Glutamatergic neuron (in vitro differentiated cells): ENCODE data around the gene MTHFD1L. TPM values are rescaled to one million over a fixed set of nuclear protein-coding genes. Genes with fewer than 3 reads are reported as not detected.

Source experiments
- DNase-seq: peaks from one replicate; pipeline ENCODE4 v3.0.0; 2022
- H3K27ac Mint-ChIP-seq: one replicate; pipeline ENCODE4 v1.8.0; 2020; ENCODE audit warnings: mild to moderate bottlenecking, mixed read lengths, inconsistent platforms; ENCODE audit not compliant: unreplicated experiment
- H3K27me3 Mint-ChIP-seq: one replicate; pipeline ENCODE4 v1.8.0; 2020; ENCODE audit warnings: mild to moderate bottlenecking, moderate library complexity, mixed read lengths, inconsistent platforms; ENCODE audit not compliant: unreplicated experiment
- H3K36me3 Mint-ChIP-seq: one replicate; pipeline ENCODE4 v1.8.0; 2020; ENCODE audit warnings: mild to moderate bottlenecking, mixed read lengths, inconsistent platforms; ENCODE audit not compliant: unreplicated experiment
- H3K4me1 Mint-ChIP-seq: one replicate; pipeline ENCODE4 v1.8.0; 2020; ENCODE audit warnings: mild to moderate bottlenecking, low read depth, mixed read lengths, inconsistent platforms; ENCODE audit not compliant: unreplicated experiment
- H3K4me3 Mint-ChIP-seq: one replicate; pipeline ENCODE4 v1.8.0; 2020; ENCODE audit warnings: mild to moderate bottlenecking, mixed read lengths, inconsistent platforms; ENCODE audit not compliant: unreplicated experiment
- H3K9me3 Mint-ChIP-seq: one replicate; pipeline ENCODE4 v1.8.0; 2020; ENCODE audit warnings: mild to moderate bottlenecking, moderate library complexity, mixed read lengths, inconsistent platforms; ENCODE audit not compliant: unreplicated experiment
- CTCF ChIP-seq: fragments of 200-600 bp; sonication (generic); IDR thresholded peaks from one replicate; pipeline ENCODE4 v1.5.0; 2021; ENCODE audit not compliant: partially characterized antibody, unreplicated experiment
- total RNA-seq: library from RNA; stranded (reverse); fragmentation: NEBNext Ultra II Directional; extraction: Animal tissue kit (Norgen Biotek cat#: 25700); gene quantifications from one replicate; pipeline ENCODE4 v1.2.1, GENCODE V29; 2021; ENCODE audit not compliant: unreplicated experiment

MTHFD1L gene
- total RNA-seq, 1 donor from 2014 or later = 35.9 TPM

- Mint-ChIP-seq H3K27me3 (peaks cover 2% of the 10 kb centered on the region), H3K9me3 (peaks cover 2% of the 10 kb centered on the region), H3K4me1 (peaks cover 10% of the 10 kb centered on the region), H3K4me3 (no peak overlapping the region), H3K27ac (no peak overlapping the region), H3K36me3 (peaks cover 4% of the 10 kb centered on the region)
- no peak for TF ChIP-seq CTCF
- no peak for DNase-seq
Measured at GRCh38 chr6:151068761-151069312, 203.3 kb downstream of the MTHFD1L start.

- Mint-ChIP-seq H3K4me1 (peaks cover 10% of the 10 kb centered on the region), H3K27me3 (peaks cover 2% of the 10 kb centered on the region), H3K9me3 (peaks cover 2% of the 10 kb centered on the region), H3K36me3 (peaks cover 4% of the 10 kb centered on the region), H3K4me3 (no peak overlapping the region), H3K27ac (no peak overlapping the region)
- no peak for TF ChIP-seq CTCF
- DNase-seq = no peak
Measured at GRCh38 chr6:151069641-151070040, 204.1 kb downstream of the MTHFD1L start.

- Mint-ChIP-seq H3K27ac (no peak overlapping the region), H3K27me3 (peaks cover 4% of the 10 kb centered on the region), H3K4me3 (no peak overlapping the region), H3K4me1 (peaks cover 5% of the 10 kb centered on the region), H3K9me3 (peaks cover 4% of the 10 kb centered on the region), H3K36me3 (peaks cover 7% of the 10 kb centered on the region)
- TF ChIP-seq CTCF = no peak
- no peak for DNase-seq
Measured at GRCh38 chr6:151070631-151071051, 205.1 kb downstream of the MTHFD1L start.

GRCh38 chr6:151071295-151071694 lies 205.8 kb downstream of the MTHFD1L start:
- no peak overlapping the region for H3K27ac Mint-ChIP-seq
- H3K36me3 Mint-ChIP-seq = peaks cover 10% of the 10 kb centered on the region
- no peak overlapping the region for H3K4me3 Mint-ChIP-seq
- H3K4me1 Mint-ChIP-seq = peaks cover 4% of the 10 kb centered on the region
- peaks cover 4% of the 10 kb centered on the region for H3K27me3 Mint-ChIP-seq
- DNase-seq = no peak
- TF ChIP-seq CTCF = no peak
- peaks cover 4% of the 10 kb centered on the region for H3K9me3 Mint-ChIP-seq

- TF ChIP-seq CTCF = no peak
- DNase-seq = no peak
- H3K9me3 Mint-ChIP-seq = peaks cover 6% of the 10 kb centered on the region
- H3K36me3 Mint-ChIP-seq = peaks cover 10% of the 10 kb centered on the region
- peaks cover 3% of the 10 kb centered on the region for H3K4me1 Mint-ChIP-seq
- no peak overlapping the region for H3K27ac Mint-ChIP-seq
- H3K4me3 Mint-ChIP-seq = no peak overlapping the region
- H3K27me3 Mint-ChIP-seq = peaks cover 4% of the 10 kb centered on the region
Measured at GRCh38 chr6:151073146-151073545, 207.6 kb downstream of the MTHFD1L start.
